GM10248 (cell line): ENCODE measurements around the gene STX1B.
A peak's percentile ranks its signal among the peaks of the same experiment; 100 is the strongest.

Experiments
- CTCF ChIA-PET: fragments of 300-600 bp; sonication (Branson Sonifier 250); formaldehyde crosslinking; extraction: SDS; loops from one replicate; lab custom pipeline; 2021; ENCODE audit warnings: antibody characterized with exemption; lab: Yijun Ruan, JAX
- POLR2A ChIA-PET: fragments of 350-650 bp; sonication (Branson Sonifier 250); formaldehyde crosslinking; extraction: SDS; loops from one replicate; lab custom pipeline; 2020; ENCODE audit warnings: antibody characterized with exemption; lab: Yijun Ruan, JAX
- DNase-seq: peaks from one replicate; pipeline ENCODE4 v3.0.0; 2012; ENCODE audit errors: extremely low spot score
- TF ChIP-seq, protein P1 (sequence below): IDR thresholded peaks from 2 replicates; pipeline ENCODE4 v1.5.1; 2012; ENCODE audit warnings: mild to moderate bottlenecking, low read depth; ENCODE audit errors: extremely low read depth, missing control alignments, control extremely low read depth

The STX1B gene

DNA sequence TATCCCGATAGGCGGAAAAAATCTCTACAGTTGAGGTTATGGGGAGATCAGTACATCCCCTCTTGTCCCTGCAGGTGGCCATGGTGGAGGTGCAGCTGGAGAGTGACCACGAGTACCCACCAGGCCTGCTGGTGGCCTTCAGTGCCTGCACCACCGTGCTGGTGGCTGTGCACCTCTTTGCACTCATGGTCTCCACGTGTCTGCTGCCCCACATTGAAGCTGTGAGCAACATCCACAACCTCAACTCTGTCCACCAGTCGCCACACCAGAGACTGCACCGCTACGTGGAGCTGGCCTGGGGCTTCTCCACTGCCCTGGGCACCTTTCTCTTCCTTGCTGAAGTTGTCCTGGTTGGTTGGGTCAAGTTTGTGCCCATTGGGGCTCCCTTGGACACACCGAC lies 57.3 kb downstream of the STX1B start:
- ChIA-PET POLR2A (no interaction called here), CTCF (interaction anchor here (1.0 to 15.1 kb wide), 10 partner anchors 11 to 291 kb away, joined by 3 to 173 read pairs (median 4); partner anchors contain the start of gene HSD3B7)
- TF ChIP-seq, protein P1, sequence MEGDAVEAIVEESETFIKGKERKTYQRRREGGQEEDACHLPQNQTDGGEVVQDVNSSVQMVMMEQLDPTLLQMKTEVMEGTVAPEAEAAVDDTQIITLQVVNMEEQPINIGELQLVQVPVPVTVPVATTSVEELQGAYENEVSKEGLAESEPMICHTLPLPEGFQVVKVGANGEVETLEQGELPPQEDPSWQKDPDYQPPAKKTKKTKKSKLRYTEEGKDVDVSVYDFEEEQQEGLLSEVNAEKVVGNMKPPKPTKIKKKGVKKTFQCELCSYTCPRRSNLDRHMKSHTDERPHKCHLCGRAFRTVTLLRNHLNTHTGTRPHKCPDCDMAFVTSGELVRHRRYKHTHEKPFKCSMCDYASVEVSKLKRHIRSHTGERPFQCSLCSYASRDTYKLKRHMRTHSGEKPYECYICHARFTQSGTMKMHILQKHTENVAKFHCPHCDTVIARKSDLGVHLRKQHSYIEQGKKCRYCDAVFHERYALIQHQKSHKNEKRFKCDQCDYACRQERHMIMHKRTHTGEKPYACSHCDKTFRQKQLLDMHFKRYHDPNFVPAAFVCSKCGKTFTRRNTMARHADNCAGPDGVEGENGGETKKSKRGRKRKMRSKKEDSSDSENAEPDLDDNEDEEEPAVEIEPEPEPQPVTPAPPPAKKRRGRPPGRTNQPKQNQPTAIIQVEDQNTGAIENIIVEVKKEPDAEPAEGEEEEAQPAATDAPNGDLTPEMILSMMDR, result no peak
- no peak for DNase-seq

DNA sequence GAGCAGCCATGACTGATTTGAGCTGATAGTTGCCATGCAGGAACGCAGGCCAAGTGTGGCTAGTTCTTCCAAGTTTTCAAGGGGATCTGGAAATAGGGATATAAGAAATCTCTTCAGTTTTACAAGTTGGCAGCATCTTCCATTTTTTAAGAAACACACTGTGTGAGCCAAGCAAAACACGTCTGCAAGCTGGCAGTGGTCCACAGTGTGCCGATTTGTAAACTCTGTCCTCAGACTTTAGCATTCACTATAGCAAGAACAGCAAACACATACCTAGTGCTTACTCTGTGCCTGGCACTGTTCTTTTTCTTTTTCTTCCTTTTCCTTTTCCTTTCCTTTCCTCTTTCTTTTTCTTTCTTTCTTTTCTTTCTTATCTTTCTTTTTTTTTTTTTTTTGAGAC lies 58.7 kb downstream of the STX1B start:
- POLR2A ChIA-PET, result interaction anchor here (0.7 to 1.2 kb wide), 2 partner anchors 61 to 83 kb away, joined by 3 to 4 read pairs; no protein-coding TSS in a partner anchor
- CTCF ChIA-PET, result interaction anchor here (1.7 to 15.1 kb wide), 2 partner anchors 13 to 77 kb away, joined by 4 to 173 read pairs; no protein-coding TSS in a partner anchor
- TF ChIP-seq, protein P1, result no peak
- DNase-seq, result no peak

DNA sequence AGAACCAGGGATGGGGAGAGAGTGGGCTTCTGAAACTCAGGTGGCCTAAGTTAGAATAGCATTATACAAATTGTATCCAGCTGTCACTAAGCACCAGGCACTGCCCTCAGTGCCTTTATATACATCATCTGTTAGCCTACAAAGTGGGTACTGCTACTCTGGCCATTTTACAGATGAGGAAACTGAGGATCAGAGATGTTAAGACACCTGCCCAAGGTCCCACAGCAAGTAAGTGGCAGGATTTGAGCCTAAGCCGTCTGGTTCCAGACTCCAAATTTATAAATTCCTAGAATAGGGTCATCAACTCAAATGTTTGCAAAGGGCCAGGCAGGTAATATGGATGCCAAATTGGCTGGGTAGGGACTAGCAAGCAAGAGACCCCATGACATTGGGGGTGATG lies 59.2 kb downstream of the STX1B start:
- TF ChIP-seq, protein P1, result no peak
- CTCF ChIA-PET, result interaction anchor here (1.7 to 15.1 kb wide), 3 partner anchors 12 to 76 kb away, joined by 4 to 173 read pairs (median 5); no protein-coding TSS in a partner anchor
- POLR2A ChIA-PET, result interaction anchor here (0.7 to 1.6 kb wide), 3 partner anchors 61 to 229 kb away, joined by 3 to 4 read pairs (median 3); no protein-coding TSS in a partner anchor
- no peak for DNase-seq

DNA sequence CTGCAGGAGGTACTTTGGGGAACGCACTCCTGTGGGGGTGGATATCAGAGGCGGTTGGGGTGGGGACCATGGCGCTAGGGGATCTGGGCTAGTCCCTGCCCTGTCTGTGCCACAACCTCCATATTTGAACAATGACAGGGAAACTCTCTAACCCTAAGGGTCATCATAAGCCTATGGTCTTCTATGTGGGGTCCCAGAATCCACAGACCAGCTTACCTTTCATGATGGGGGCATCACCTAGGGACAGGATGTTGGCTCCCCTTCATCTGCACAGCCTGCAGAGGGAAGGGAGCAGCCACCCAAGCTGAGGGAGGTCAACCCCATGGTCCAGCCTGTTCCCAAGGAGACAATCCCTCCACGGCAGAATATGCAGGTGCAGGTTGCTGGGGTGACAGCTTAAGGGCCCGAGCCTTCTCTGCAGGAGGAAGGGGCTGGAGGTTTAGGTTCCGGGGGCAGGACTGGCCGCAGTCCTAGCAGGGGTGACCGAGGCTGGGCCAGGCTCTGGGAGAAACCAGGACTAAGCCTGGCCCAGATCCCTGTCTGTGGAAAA lies 59.8 kb downstream of the STX1B start:
- DNase-seq, result no peak
- ChIA-PET POLR2A (interaction anchor here (1.2 to 1.6 kb wide), 2 partner anchors 60 to 230 kb away, joined by 3 read pairs; no protein-coding TSS in a partner anchor), CTCF (interaction anchor here (0.8 to 15.1 kb wide), 6 partner anchors 12 to 106 kb away, joined by 3 to 173 read pairs (median 4); no protein-coding TSS in a partner anchor)
- TF ChIP-seq, protein P1, result no peak

DNA sequence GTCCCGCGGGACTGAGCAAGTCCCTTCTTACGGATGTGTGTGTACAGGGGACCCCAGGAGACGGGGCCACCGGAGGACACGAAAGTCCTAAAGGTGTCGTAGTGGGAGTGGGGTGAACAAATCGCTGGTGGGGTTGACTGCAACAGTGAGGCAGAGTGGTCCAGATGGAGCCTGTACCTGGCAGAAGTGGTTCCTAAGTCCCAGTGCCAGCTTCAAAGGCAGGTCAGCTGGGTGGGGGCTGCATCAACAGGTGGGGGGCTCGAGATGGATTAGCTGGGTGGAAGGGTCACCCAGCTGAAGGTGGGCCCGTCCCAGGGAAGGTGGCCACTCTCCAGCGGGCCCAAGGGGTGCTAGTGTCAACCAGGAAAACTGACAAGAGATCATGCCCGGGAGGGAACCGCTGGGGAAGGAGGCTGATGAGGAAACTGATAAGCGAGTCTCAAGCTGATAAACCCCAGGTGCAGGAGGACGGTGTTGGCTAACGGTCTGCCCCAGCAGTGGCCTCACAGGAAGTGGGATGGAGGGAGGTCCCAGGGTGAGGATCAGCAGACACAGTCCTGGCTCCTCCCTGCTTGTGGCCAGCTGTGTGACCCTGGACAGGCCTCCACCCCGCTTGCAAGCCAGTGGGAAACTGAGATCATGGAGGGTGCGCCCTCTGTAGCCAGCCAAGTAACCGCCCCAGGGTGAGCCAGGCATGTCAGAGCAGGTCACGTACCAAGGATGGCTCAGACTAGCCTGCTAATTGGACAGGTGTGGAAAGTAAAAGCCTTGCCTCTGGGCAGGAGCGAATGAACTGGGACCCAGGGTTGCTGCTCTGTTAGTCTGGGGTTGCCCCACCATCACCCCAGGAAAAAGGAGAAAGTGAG lies 60.6 kb downstream of the STX1B start:
- TF ChIP-seq, protein P1, result peak; percentile 28
- ChIA-PET CTCF (interaction anchor here (0.8 to 15.1 kb wide), 6 partner anchors 11 to 105 kb away, joined by 3 to 173 read pairs (median 4); no protein-coding TSS in a partner anchor), POLR2A (interaction anchor here (0.6 to 1.6 kb wide), 3 partner anchors 14 to 231 kb away, joined by 3 to 5 read pairs (median 5); no protein-coding TSS in a partner anchor)
- DNase-seq, result peak; percentile 70
